HCT116 (cell line): ENCODE results near the gene AASDH. TPM values are rescaled to one million over a fixed set of nuclear protein-coding genes. Genes with fewer than 3 reads are reported as not detected.

Source experiments
- ATAC-seq: fragments of 200-7000 bp; cut with Tn5 transposase; 2 replicates; pipeline ENCODE4 v1.9.1; 2020; ENCODE audit warnings: mild to moderate bottlenecking, moderate library complexity
- BruUV-seq: library from RNA; stranded (reverse); fragments of 400-500 nt; replicated peaks from 2 replicates; lab custom pipeline; 2021; lab: Mats Ljungman, UMichigan
- CTCF ChIA-PET: fragments of 300-600 bp; sonication (Branson Sonifier 250); formaldehyde crosslinking; loops from one replicate; lab custom pipeline; 2021; ENCODE audit warnings: antibody characterized with exemption; lab: Charles Lee
- POLR2A ChIA-PET: fragments of 300-600, 350-600 bp; sonication (Branson Sonifier 250); formaldehyde crosslinking; loops from one replicate; lab custom pipeline; 2021; ENCODE audit warnings: antibody characterized with exemption; lab: Charles Lee
- RAD21 ChIA-PET, 2 experiments: fragments of 300-600 bp; sonication (Branson Sonifier 250); formaldehyde crosslinking; loops; one replicate each; lab custom pipeline; 2023; ENCODE audit warnings: low total read pairs in 2 of 2; ENCODE audit not compliant: uncharacterized antibody in 2 of 2, unreplicated experiment in 2 of 2, low non-redundant PET in 1 of 2; lab: Charles Lee
- DNase-seq: peaks from one replicate; pipeline ENCODE4 v3.0.0-alpha.2; 2010; ENCODE audit warnings: low read depth, low spot score
- H2AFZ ChIP-seq: fragments of 200-600 bp; shearing (Covaris generic), sonication (generic); 2 replicates; pipeline ENCODE4 v1.6.1; 2017; ENCODE audit warnings: low read depth, mixed run types, mixed read lengths, antibody characterized with exemption, low read length; ENCODE audit not compliant: poor library complexity, severe bottlenecking
- H3K27ac ChIP-seq: 2 replicates; pipeline ENCODE4 v1.5.1; 2012; ENCODE audit warnings: low read depth, low read length
- H3K27me3 ChIP-seq: fragments of 200-600 bp; sonication (generic); 2 replicates; pipeline ENCODE4 v1.6.1; 2016; ENCODE audit warnings: mixed run types, low read length, mixed read lengths; ENCODE audit not compliant: insufficient read depth
- H3K36me3 ChIP-seq, 2 experiments: fragments of 200-500 bp in 1 of 2; fragments of 200-600 bp in 1 of 2; sonication (Bioruptor generic) in 1 of 2; sonication (generic) in 1 of 2; 2 replicates each; pipeline versions ENCODE4 v1.5.1 to v1.6.1; 2014 to 2016; ENCODE audit warnings: low read length in 2 of 2, inconsistent platforms in 1 of 2, mixed read lengths in 1 of 2, mixed run types in 1 of 2; ENCODE audit not compliant: insufficient read depth in 2 of 2, control insufficient read depth in 1 of 2
- H3K4me1 ChIP-seq, 2 experiments: fragments of 200-600 bp in 1 of 2; sonication (generic) in 1 of 2; 2 replicates each; pipeline versions ENCODE4 v1.5.1 to v1.6.1; 2012 to 2017; ENCODE audit warnings: low read length in 2 of 2, inconsistent platforms in 1 of 2, mild to moderate bottlenecking in 1 of 2, mixed read lengths in 1 of 2, mixed run types in 1 of 2, moderate library complexity in 1 of 2; ENCODE audit not compliant: insufficient read depth in 2 of 2, control insufficient read depth in 1 of 2
- H3K4me2 ChIP-seq: fragments of 200-600 bp; sonication (generic); 2 replicates; pipeline ENCODE4 v1.6.1; 2017; ENCODE audit warnings: mixed run types, low read length, mixed read lengths
- H3K4me3 ChIP-seq, 2 experiments: fragments of 200-600 bp in 1 of 2; sonication (generic) in 1 of 2; replicated peaks in 1 of 2; 2 replicates each; pipeline ENCODE4 v1.5.1; 2011 to 2016; ENCODE audit warnings: low read length in 2 of 2, control low read depth in 1 of 2, low read depth in 1 of 2, mild to moderate bottlenecking in 1 of 2, mixed read lengths in 1 of 2, mixed run types in 1 of 2
- H3K79me2 ChIP-seq: fragments of 200-600 bp; sonication (generic); 2 replicates; pipeline ENCODE4 v1.6.1; 2017; ENCODE audit warnings: mild to moderate bottlenecking, mixed run types, low read length, moderate library complexity, mixed read lengths; ENCODE audit not compliant: insufficient read depth
- H3K9ac ChIP-seq: fragments of 200-600 bp; sonication (generic); 2 replicates; pipeline ENCODE4 v1.6.1; 2016; ENCODE audit warnings: low read length, mixed read lengths
- H3K9me2 ChIP-seq: fragments of 200-600 bp; sonication (generic), shearing (Covaris generic); 2 replicates; pipeline ENCODE4 v1.6.1; 2017; ENCODE audit warnings: mixed run types, mild to moderate bottlenecking, moderate library complexity; ENCODE audit not compliant: insufficient read depth
- H3K9me3 ChIP-seq, 2 experiments: fragments of 200-500 bp in 1 of 2; fragments of 200-600 bp in 1 of 2; sonication (Bioruptor generic) in 1 of 2; sonication (generic) in 1 of 2; 2 replicates each; pipeline ENCODE4 v1.6.1; 2014 to 2017; ENCODE audit warnings: low read length in 2 of 2, mixed read lengths in 2 of 2, inconsistent platforms in 1 of 2, low read depth in 1 of 2, mild to moderate bottlenecking in 1 of 2, mixed run types in 1 of 2, moderate library complexity in 1 of 2; ENCODE audit not compliant: control insufficient read depth in 1 of 2, insufficient read depth in 1 of 2
- H4K20me1 ChIP-seq: fragments of 200-600 bp; sonication (generic), shearing (Covaris generic); 2 replicates; pipeline ENCODE4 v1.6.1; 2017; ENCODE audit warnings: mixed run types, mild to moderate bottlenecking, moderate library complexity; ENCODE audit not compliant: insufficient read depth
- CEBPB ChIP-seq: IDR thresholded peaks from 2 replicates; pipeline ENCODE4 v1.6.1; 2012; ENCODE audit warnings: low read depth
- ELF1 ChIP-seq: IDR thresholded peaks from 2 replicates; pipeline ENCODE4 v1.6.1; 2012; ENCODE audit warnings: low read depth, borderline replicate concordance
- EZH2 ChIP-seq: fragments of 200-600 bp; sonication (generic); IDR thresholded peaks from 2 replicates; pipeline ENCODE4 v1.6.1; 2017; ENCODE audit warnings: antibody characterized with exemption, mixed run types
- EZH2phosphoT487 ChIP-seq: fragments of 200-600 bp; IDR thresholded peaks from 2 replicates; pipeline ENCODE4 v1.6.1; 2018; ENCODE audit warnings: antibody characterized with exemption, borderline replicate concordance
- FOSL1 ChIP-seq: IDR thresholded peaks from 2 replicates; pipeline ENCODE4 v1.6.1; 2012; ENCODE audit warnings: low read depth
- JUND ChIP-seq: IDR thresholded peaks from 2 replicates; pipeline ENCODE4 v1.6.1; 2012
- POLR2A ChIP-seq: IDR thresholded peaks from 2 replicates; pipeline ENCODE4 v1.7.0; 2011; ENCODE audit warnings: borderline replicate concordance; ENCODE audit not compliant: insufficient read depth, insufficient read length; ENCODE audit errors: extremely low read depth
- POLR2AphosphoS5 ChIP-seq: IDR thresholded peaks from 2 replicates; pipeline ENCODE4 v1.6.1; 2011; ENCODE audit warnings: mild to moderate bottlenecking, low read depth, low read length, moderate library complexity
- SIN3A ChIP-seq: IDR thresholded peaks from 2 replicates; pipeline ENCODE4 v1.6.1; 2012; ENCODE audit warnings: low read depth
- SP1 ChIP-seq: IDR thresholded peaks from 2 replicates; pipeline ENCODE4 v1.6.1; 2012; ENCODE audit warnings: low read depth
- SRF ChIP-seq: IDR thresholded peaks from 2 replicates; pipeline ENCODE4 v1.6.1; 2012; ENCODE audit warnings: low read depth
- TCF7L2 ChIP-seq: IDR thresholded peaks from 2 replicates; pipeline ENCODE4 v1.7.0; 2011; ENCODE audit warnings: borderline replicate concordance, inconsistent platforms; ENCODE audit not compliant: insufficient read depth, insufficient read length; ENCODE audit errors: extremely low read depth
- ZFX ChIP-seq: fragments of 450-650 bp; IDR thresholded peaks from 2 replicates; pipeline ENCODE4 v1.6.1; 2017
- ZNF274 ChIP-seq: fragments of 200-500 bp; sonication (Bioruptor generic); IDR thresholded peaks from 2 replicates; pipeline ENCODE4 v1.6.1; 2014; ENCODE audit warnings: mild to moderate bottlenecking, low read depth, low read length, inconsistent platforms
- intact Hi-C: fragments of 100-400 bp; cut with micrococcal nuclease; formaldehyde crosslinking; loops from 2 replicates; pipeline ENCODE4 v1.10.0; 2022
- total RNA-seq: library from RNA; stranded (reverse); gene quantifications from one replicate; pipeline ENCODE4 v1.2.1, GENCODE V29; 2021; ENCODE audit not compliant: unreplicated experiment
- TF ChIP-seq, protein P1 (sequence below), 3 experiments: fragments of 200-600 bp in 1 of 3; sonication (generic) in 1 of 3; IDR thresholded peaks in 2 of 3; conservative IDR thresholded peaks in 1 of 3; 2 replicates each; pipeline ENCODE4 v1.5.1; 2012 to 2017; ENCODE audit warnings: low read depth in 2 of 3, low read length in 2 of 3, antibody characterized with exemption in 1 of 3, borderline replicate concordance in 1 of 3, control low read depth in 1 of 3, mild to moderate bottlenecking in 1 of 3, mixed read lengths in 1 of 3, mixed run types in 1 of 3, moderate library complexity in 1 of 3; ENCODE audit not compliant: insufficient read depth in 1 of 3
- TF ChIP-seq, protein P2 (sequence below): IDR thresholded peaks from 2 replicates; pipeline ENCODE4 v1.6.1; 2012; ENCODE audit warnings: low read depth
- TF ChIP-seq, protein P3 (sequence below): IDR thresholded peaks from 2 replicates; pipeline ENCODE4 v1.6.1; 2012

Gene AASDH
- total RNA-seq, 1 experiment from 2014 or later: 13.7 TPM

DNA sequence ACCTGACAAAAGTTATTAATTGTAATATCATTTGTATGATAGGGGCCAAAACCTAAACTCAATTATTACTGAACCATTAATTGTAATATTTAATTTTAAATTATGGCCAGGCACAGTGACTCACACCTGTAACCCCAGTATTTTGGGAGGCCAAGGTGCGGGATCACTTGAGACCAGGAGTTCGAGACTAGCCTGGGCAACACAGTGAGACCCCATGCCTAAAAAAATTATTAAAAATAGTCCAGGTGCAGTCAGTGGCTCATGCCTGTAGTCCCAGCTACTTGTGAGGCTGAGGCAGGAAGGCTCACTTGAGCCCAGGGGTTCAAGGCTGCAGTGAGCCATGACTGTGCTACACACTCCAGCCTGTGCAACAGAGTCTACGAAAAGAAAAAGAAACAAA lies 30.1 kb upstream of the AASDH start:
- CTCF ChIA-PET: no interaction called here
- Histone ChIP-seq H3K9me3 (no peaks in the 10 kb centered on the region), H2AFZ (no peak overlapping the region)
- intact Hi-C loops: no loop called here
- POLR2A ChIA-PET: interaction anchor here (0.7 kb wide), 1 partner anchor 80 kb away, joined by 3 read pairs; no protein-coding TSS in a partner anchor
- TF ChIP-seq, protein P1, sequence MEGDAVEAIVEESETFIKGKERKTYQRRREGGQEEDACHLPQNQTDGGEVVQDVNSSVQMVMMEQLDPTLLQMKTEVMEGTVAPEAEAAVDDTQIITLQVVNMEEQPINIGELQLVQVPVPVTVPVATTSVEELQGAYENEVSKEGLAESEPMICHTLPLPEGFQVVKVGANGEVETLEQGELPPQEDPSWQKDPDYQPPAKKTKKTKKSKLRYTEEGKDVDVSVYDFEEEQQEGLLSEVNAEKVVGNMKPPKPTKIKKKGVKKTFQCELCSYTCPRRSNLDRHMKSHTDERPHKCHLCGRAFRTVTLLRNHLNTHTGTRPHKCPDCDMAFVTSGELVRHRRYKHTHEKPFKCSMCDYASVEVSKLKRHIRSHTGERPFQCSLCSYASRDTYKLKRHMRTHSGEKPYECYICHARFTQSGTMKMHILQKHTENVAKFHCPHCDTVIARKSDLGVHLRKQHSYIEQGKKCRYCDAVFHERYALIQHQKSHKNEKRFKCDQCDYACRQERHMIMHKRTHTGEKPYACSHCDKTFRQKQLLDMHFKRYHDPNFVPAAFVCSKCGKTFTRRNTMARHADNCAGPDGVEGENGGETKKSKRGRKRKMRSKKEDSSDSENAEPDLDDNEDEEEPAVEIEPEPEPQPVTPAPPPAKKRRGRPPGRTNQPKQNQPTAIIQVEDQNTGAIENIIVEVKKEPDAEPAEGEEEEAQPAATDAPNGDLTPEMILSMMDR (IDR thresholded peaks at IDR 0.05 in 2 of 3, conservative IDR thresholded peaks at IDR 0.05 in 1 of 3; ENCODE audit: borderline replicate concordance in 1 of 3, insufficient read depth in 1 of 3, low read depth in 2 of 3, low read length in 2 of 3): no peak
- no peak for TF ChIP-seq EZH2
- TF ChIP-seq JUND: no peak
- TF ChIP-seq POLR2A: no peak
- TF ChIP-seq, protein P2, sequence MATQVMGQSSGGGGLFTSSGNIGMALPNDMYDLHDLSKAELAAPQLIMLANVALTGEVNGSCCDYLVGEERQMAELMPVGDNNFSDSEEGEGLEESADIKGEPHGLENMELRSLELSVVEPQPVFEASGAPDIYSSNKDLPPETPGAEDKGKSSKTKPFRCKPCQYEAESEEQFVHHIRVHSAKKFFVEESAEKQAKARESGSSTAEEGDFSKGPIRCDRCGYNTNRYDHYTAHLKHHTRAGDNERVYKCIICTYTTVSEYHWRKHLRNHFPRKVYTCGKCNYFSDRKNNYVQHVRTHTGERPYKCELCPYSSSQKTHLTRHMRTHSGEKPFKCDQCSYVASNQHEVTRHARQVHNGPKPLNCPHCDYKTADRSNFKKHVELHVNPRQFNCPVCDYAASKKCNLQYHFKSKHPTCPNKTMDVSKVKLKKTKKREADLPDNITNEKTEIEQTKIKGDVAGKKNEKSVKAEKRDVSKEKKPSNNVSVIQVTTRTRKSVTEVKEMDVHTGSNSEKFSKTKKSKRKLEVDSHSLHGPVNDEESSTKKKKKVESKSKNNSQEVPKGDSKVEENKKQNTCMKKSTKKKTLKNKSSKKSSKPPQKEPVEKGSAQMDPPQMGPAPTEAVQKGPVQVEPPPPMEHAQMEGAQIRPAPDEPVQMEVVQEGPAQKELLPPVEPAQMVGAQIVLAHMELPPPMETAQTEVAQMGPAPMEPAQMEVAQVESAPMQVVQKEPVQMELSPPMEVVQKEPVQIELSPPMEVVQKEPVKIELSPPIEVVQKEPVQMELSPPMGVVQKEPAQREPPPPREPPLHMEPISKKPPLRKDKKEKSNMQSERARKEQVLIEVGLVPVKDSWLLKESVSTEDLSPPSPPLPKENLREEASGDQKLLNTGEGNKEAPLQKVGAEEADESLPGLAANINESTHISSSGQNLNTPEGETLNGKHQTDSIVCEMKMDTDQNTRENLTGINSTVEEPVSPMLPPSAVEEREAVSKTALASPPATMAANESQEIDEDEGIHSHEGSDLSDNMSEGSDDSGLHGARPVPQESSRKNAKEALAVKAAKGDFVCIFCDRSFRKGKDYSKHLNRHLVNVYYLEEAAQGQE: no peak
- TF ChIP-seq SP1: no peak
- no peak for TF ChIP-seq SIN3A
- no peak for TF ChIP-seq TCF7L2
- no peak for TF ChIP-seq FOSL1
- TF ChIP-seq, protein P3, sequence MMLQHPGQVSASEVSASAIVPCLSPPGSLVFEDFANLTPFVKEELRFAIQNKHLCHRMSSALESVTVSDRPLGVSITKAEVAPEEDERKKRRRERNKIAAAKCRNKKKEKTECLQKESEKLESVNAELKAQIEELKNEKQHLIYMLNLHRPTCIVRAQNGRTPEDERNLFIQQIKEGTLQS: no peak
- no peak for TF ChIP-seq ZNF274
- no peak for TF ChIP-seq ZFX
- TF ChIP-seq CEBPB: no peak
- TF ChIP-seq POLR2AphosphoS5: no peak
- TF ChIP-seq SRF: no peak
- TF ChIP-seq EZH2phosphoT487: no peak
- no peak for TF ChIP-seq ELF1
- TF ChIP-seq, all 23 proteins: peak for 0
- no peaks in the 10 kb centered on the region for H3K36me3 ChIP-seq
- ATAC-seq (no peak), DNase-seq (no peak)
- no peak overlapping the region for H3K4me2 ChIP-seq
- H3K79me2 ChIP-seq: peaks cover 100% of the 10 kb centered on the region
- RAD21 ChIA-PET: no interaction called here
- peaks cover 0 to 3% of the 10 kb centered on the region in 2 experiments; a peak in 1 of 4 replicates for H3K4me1 ChIP-seq
- H3K9me2 ChIP-seq: no peaks in the 10 kb centered on the region
- peaks cover 55% of the 10 kb centered on the region; the same call in 1 of the 2 replicates for H4K20me1 ChIP-seq
- H3K27ac ChIP-seq: no peak overlapping the region
- no peaks in the 10 kb centered on the region for H3K27me3 ChIP-seq
- no TSS peak for BruUV-seq
- H3K4me3 ChIP-seq: no peak overlapping the region
- H3K9ac ChIP-seq: no peak overlapping the region
